GM12875 (cell line): ENCODE data around the gene MLXIP.
"Not testable (repeated sequence)": the region's sequence is repeated elsewhere in the genome, so short reads cannot be mapped to it uniquely, and the experiment has no call there.

Source experiments
- H3K4me3 ChIP-seq: one replicate; pipeline ENCODE4 v1.5.1; 2011; ENCODE audit warnings: low read depth, low read length, control low read depth
- TF ChIP-seq, protein P1 (sequence below): IDR thresholded peaks from 2 replicates; pipeline ENCODE4 v1.5.1; 2011; ENCODE audit warnings: low read depth, mild to moderate bottlenecking, control low read depth, inconsistent platforms, low read length, moderate library complexity, borderline replicate concordance; ENCODE audit not compliant: insufficient read depth

Gene MLXIP

DNA sequence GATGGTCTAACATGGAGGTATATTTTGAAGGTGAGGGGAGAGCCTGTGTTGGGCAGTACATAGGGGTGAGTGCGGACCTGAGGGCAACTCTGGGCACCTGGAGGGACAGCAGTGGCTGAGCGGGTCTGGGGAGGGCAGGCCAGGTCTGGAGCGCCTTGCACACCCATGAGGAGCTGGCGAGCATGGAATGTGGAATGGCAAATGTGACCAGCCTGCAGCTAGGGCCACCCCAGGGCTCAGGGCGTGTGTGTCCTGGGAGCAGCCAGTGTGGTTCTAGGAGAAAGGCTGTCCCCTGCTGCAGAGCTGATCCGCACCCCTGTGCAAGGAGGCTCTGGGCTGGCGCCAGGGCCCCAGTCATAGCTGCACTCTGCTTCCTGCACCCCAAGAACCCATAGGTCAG lies 32.4 kb upstream of the MLXIP start:
- TF ChIP-seq, protein P1, sequence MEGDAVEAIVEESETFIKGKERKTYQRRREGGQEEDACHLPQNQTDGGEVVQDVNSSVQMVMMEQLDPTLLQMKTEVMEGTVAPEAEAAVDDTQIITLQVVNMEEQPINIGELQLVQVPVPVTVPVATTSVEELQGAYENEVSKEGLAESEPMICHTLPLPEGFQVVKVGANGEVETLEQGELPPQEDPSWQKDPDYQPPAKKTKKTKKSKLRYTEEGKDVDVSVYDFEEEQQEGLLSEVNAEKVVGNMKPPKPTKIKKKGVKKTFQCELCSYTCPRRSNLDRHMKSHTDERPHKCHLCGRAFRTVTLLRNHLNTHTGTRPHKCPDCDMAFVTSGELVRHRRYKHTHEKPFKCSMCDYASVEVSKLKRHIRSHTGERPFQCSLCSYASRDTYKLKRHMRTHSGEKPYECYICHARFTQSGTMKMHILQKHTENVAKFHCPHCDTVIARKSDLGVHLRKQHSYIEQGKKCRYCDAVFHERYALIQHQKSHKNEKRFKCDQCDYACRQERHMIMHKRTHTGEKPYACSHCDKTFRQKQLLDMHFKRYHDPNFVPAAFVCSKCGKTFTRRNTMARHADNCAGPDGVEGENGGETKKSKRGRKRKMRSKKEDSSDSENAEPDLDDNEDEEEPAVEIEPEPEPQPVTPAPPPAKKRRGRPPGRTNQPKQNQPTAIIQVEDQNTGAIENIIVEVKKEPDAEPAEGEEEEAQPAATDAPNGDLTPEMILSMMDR = no peak

DNA sequence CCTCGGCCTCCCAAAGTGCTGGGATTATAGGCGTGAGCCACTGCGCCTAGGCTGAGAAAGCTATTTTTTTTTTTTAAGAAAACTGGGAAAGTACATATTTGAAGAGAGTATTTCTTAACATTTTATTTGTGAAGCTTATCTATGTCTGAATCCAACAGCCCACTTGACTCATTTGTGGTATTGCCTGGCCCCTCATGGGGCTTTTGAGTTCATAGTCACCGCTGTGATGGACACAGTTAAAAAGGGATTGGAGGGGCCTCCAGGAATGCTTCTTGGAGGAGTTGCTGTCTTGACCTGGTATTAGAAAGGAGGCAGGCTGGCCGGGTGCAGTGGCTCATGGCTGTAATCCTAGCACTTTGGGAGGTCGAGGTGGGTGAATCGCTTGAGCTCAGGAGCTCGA lies 30.4 kb upstream of the MLXIP start:
- TF ChIP-seq, protein P1 = no peak

More for the DNA sequence above, 32.4 kb upstream of the MLXIP start:
- H3K4me3 ChIP-seq = no peak overlapping the region

DNA sequence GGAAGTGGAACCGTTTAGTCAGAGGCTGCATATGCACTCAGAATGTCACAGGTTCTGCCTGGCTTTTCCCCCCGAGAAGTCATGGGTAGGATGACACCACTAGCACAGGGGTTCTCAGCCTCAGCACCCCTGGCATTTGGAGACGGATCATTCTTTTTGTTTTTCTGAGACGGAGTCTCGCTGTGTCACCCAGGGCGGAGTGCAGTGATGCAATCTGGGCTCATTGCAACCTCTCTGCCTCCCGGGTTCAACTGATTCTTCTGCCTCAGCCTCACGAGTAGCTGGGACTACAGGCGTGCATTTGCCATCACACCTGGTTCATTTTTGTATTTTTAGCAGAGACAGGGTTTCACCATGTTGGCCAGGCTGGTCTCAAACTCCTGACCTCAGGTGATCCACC lies 28.7 kb upstream of the MLXIP start:
- TF ChIP-seq, protein P1 = no peak

More for the DNA sequence above, 30.4 kb upstream of the MLXIP start:
- no peak overlapping the region for H3K4me3 ChIP-seq

DNA sequence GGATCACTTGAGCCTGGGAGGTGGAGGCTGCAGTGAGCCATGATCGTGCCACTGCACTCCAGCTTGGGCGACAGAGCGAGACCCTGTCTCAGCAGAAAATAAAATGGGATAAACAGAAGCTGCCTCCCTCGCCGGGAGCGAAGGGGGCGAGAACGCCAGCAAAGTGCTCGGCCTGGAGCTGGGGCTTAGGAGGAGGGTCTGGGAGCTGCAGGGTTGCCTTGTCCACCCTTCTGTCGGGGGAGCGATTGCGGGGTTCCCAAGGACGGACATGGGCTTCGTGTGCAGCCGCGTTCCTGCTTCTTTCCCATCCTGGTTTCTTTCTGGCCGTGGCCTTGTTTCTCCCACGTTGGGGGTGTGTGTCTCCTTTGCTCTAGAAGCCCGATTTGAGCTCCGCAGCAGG lies 27.9 kb upstream of the MLXIP start:
- TF ChIP-seq, protein P1 = no peak
- no peak overlapping the region for H3K4me3 ChIP-seq

More for the DNA sequence above, 28.7 kb upstream of the MLXIP start:
- no peak overlapping the region for H3K4me3 ChIP-seq

DNA sequence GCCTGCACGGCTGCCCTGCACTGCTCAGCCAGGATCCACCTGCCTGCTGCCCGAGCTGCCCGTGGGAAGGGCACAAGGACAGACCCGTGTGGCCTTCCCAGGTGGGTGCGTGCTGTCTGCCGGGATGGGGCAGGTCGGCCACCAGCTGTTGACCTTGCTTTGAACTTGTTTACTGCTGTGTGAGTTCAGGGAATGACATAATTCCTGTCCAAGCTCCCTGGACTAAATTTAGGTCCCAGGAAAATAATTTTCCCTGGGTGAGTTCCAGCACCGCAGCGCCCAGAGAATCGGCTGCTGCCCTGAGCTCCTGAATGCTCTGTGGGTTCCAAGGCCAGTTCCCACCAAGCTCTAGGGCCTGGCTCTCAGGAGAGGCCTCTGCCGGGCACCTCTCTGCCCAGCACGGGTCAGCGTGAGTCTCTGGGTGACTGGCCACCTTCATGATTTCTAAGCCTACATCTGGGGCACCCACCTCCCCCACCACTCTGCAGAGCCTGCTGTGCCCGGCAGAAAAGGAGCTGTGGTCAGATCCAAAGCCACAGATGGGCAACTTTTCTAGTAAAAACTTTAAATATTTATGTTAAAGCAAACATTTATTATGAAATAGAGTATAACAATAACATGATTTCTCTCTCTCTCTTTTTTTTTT lies 27.2 kb upstream of the MLXIP start:
- TF ChIP-seq, protein P1 = no peak
- no peak overlapping the region for H3K4me3 ChIP-seq

DNA sequence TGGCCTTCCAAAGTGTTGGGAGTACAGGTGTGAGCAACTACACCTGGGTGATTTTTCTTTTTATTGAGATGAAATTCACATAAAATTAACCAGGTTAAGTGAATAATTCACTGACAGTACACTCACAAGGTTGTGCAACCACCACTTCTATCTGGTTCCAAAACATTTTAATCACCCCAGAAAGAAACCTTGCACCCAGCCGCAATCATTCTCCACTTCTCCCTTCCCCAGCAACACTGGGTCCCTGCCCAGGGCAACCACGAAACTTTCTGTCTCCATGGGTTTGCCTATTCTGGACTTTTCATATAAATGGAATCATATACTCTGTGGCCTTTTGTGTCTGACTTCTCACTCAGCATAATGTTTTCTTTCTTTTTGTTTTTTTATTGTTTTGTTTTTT lies 26.3 kb upstream of the MLXIP start:
- TF ChIP-seq, protein P1 = no peak
- H3K4me3 ChIP-seq = no peak overlapping the region

DNA sequence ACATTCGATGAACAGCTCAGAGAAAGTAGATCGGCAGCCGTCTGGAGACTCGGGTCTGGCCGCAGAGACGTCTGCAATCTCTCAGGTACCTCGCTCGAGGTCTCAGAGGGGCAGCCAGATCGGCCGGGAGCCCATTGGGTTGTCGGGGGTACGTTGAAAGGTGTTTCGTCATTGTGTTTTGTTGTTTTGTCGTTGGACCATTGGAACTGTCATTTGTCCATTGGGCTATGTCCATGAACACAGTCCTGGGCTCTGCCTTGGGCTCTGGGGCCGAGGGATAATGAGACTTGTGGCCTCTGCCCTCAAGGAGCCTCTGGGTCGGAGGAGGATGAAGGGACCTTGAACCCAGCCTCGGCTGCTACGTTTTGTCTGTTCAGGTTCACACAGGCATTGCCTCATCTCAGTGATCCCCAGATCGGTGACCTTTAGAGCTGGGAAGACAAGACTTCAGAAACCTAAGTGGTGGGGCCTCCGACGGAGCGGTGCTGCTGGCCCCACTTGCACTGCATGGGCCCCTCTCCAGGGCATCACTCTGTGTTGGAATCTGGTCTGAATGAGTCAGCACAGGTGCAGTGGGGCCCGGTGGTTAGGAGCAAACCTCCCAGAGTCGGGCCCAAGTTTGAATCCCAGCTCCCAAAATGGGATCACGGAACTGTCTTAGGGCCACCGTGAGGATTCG lies 23.6 kb upstream of the MLXIP start:
- H3K4me3 ChIP-seq = no peak overlapping the region
- TF ChIP-seq, protein P1 = no peak

DNA sequence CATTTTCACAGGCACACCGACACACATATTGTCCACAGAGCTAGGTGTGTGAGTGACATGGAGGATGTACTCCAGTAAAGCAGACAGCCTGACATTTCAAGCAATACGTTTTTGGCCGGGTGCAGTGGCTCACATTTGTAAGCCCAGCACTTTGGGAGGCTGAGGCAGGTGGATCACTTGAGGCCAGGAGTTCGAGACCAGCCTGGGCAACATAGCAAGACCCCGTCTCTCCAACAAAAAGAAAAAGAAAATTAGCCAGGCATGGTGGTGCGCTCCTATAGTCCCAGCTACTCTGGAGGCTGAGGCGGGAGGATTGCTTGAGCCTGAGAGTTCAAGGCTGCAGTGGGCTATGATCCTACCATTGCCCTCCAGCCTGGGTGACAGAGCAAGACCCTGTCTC lies 22.1 kb upstream of the MLXIP start:
- not testable (repeated sequence) for H3K4me3 ChIP-seq
